NCI-H146 treated with DMSO at 0.1 percent for 48 hours (cell line): Measurements from ENCODE around the gene FAM219A.
"Not testable (repeated sequence)": the region's sequence is repeated elsewhere in the genome, so short reads cannot be mapped to it uniquely, and the experiment has no call there.

ENCODE experiments used
- DNase-seq: peaks from one replicate; lab custom pipeline; 2025; ENCODE audit not compliant: unreplicated experiment; lab: John Stamatoyannopoulos, UW

Gene FAM219A

DNA sequence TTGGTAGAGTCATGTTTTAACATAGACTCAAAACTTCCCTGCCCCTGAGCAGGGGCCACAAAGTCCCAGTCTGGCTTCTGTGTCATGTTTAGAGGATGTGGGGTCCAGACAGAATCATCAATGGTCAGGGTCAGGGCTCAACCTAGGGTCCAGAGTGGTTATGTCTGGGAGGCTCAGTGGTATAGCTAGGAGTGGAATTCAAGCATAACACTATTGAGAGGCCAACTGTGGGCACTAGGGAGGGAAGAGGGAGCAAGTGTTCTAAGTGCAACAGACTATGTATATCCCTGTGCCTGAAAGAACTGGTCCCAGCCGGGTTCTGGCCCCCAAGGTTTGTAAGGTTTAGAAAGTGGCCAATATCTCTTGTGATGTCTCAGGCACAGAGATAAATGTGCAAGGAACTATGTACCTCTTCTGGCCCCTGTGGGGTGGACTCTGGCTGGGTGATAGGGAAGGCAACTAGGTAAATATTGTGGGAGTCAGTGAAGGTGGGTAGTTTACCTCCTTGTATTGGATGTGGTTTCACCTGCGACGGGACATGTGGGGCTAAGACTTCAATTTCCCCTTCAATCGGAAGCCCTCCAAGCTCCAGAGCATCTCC, 95.7 kb downstream of the FAM219A start:
- no peak for DNase-seq

DNA sequence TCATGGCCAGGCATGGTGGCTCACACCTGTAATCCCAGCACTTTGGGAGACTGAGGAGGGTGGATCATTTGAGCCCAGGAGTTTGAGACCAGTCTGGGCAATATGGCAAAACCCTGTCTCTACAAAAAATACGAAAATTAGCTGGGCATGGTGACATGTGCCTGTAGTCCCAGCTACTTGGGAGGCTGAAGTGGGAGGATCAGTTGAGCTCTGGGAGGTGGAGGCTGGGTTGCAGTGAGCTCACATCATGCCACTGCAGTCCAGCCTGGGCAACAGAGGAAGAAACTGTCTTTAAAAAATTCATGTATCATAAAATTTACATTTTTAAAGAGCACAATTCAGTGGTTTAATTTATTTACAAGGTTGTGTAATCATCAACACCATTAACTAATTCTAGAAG, 105.4 kb downstream of the FAM219A start:
- DNase-seq, result not testable (repeated sequence)

DNA sequence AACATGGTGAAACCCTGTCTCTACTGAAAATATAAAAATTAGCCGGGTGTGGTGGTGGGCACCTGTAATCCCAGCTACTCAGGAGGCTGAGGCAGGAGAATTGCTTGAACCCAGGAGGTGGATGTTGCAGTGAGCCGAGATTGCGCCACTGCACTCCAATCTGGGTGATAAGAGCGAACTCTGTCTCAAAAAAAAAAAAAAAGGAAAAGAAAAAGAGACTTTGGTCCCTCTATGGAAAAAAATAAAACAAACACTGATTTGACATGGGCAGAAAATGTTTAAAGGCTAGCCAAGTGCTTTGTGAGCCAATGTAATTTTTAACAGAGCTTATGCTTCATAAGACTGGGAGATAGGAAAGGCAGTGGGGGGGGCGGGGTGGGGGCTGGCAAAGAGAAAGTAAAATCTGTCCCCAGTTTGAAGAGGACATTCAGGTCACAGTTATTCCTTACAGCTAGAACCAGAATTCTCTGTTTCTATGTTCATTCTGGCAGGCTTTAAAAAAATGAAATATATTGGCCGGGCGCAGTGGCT, 106.2 kb downstream of the FAM219A start:
- DNase-seq, result not testable (repeated sequence)

DNA sequence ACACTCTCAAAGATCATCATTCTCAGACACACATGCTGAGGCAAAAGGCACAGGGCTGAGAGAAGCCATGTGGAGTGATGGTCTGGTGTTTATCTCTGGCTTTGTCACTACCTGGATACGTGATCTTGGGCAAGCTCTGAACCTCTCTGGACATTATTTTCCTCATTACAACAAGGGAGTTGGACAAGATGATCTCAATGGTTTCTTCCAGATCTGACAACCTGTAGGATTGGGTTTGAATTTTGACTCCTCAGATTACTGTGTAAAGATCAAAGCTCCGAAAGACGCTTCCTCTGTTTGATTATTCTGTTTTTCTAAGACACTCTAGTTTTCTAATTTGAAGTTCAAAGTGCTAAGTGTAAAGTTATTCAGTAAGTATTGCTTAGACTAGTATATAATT, 109.0 kb downstream of the FAM219A start:
- no peak for DNase-seq
